KBM-7 (cell line): ENCODE results near the gene CRY1.
A peak's percentile ranks its signal among the peaks of the same experiment; 100 is the strongest.
"Not testable (repeated sequence)": the region's sequence is repeated elsewhere in the genome, so short reads cannot be mapped to it uniquely, and the experiment has no call there.

Experiments used
- DNase-seq: peaks from one replicate; pipeline ENCODE4 v3.0.0-alpha.2; 2015
- in situ Hi-C: fragments of 300-500 bp; cut with MboI; formaldehyde crosslinking; loops from 2 replicates; pipeline ENCODE4 v1.14.3; 2020; ENCODE audit warnings: low sequenced_read_pairs, low pct_unique_long_range_greater_than_20kb, mixed read lengths

The CRY1 gene

DNA sequence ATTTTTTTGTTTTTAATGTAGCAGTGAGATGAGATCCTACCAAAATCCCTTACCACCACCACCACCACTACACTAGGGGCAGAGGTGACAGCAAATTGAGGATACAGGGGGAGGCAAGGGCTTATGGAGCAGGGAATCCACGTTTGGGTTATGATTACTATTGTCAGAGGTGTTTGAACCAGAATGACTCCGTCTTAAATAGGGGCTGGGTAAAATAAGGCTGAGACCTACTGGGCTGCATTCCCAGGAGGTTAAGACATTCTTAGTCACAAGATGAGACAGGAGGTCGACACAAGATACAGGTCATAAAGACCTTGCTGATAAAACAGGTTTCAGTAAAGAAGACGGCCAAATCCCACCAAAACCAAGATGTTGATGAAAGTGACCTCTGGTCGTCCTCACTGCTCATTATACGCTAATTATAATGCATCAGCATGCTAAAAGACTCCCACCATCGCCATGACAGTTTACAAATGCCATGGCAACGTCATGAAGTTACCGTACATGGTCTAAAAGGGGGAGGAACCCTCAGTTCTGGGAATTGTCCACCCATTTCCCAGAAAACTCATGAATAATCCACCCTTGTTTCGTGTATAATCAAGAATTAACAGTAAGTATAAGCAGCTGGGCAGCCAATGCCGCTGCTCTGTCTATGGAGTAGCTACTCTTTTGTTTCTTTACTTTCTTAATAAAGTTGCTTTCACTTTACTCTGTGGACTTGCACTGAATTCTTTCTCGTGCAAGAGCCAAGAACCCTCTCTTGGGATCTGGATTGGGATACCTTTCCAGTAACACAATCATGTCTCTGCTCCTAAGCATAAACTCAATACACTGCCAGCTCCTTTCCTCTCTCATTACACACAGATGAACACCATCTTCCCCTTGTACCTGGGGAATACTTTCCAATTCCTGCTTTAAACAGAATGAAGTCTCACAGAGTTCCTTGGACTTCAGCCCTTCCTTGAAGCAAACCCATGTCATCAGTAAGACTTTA is 16.7 kb upstream of the CRY1 start:
- in situ Hi-C loops, result no loop called here
- no peak for DNase-seq

DNA sequence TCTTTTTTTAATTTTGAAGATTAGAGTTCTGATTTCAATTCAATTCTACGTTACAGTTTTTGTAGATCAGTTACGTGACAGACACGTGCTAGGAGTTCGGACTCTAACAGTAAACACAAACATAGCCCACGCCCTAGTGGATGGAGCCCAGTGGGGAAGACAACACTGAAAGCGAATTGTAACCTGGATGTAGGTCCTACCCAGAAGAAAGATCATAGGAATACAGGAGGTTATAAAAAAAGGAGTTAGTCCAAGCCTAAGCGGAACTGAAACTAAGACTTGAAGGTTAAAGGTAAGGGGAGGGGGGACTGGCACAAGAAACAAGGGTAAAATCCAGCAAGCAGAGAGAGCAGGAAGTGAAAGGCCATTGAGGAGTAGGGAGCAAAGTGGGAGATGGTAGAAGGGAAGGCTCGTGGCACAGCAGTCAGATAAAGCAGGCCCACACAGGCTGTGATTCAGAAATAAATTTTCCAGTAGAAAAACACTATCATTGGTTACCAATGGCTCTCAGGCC is 15.7 kb upstream of the CRY1 start:
- DNase-seq, result no peak

DNA sequence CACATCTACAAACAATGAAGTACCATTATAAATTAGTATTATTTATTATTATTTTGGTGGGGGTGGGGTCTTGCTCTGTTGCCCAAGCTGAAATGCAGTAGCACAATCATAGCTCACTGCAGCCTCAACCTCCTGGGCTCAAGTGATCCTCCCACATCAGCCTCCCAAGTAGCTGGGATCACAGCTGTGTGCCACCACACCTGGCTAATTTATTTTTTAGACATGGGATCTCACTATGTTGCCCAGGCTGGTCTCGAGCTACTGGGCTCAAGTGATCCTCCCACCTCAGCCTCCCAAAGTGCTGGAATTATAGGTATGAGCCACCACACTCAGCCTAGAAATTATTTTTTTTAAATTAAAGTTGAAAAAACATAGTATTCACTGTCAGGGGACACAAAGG is 15.0 kb upstream of the CRY1 start:
- DNase-seq, in situ Hi-C loops: not testable (repeated sequence)

More for the DNA sequence above, 15.7 kb upstream of the CRY1 start:
- in situ Hi-C loops, result no loop called here

DNA sequence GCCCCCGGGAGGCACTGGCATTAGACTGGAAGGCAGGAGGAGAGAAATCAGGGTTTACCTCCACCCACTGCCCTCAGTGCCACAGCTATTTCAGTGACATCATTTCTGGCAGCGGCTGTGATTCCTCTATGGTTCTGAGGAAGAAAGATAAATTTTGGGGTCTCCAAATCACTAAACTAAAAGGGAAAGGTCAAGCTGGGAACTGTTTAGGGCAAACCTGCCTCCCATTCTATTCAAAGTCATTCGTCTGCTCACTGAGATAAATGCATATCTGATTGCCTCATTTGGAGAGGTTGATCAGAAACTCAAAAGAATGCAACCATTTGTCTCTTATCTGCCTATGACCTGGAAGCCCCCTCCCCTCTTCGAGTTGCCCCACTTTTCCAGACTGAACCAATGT is 14.0 kb upstream of the CRY1 start:
- in situ Hi-C loops, result no loop called here
- no peak for DNase-seq

DNA sequence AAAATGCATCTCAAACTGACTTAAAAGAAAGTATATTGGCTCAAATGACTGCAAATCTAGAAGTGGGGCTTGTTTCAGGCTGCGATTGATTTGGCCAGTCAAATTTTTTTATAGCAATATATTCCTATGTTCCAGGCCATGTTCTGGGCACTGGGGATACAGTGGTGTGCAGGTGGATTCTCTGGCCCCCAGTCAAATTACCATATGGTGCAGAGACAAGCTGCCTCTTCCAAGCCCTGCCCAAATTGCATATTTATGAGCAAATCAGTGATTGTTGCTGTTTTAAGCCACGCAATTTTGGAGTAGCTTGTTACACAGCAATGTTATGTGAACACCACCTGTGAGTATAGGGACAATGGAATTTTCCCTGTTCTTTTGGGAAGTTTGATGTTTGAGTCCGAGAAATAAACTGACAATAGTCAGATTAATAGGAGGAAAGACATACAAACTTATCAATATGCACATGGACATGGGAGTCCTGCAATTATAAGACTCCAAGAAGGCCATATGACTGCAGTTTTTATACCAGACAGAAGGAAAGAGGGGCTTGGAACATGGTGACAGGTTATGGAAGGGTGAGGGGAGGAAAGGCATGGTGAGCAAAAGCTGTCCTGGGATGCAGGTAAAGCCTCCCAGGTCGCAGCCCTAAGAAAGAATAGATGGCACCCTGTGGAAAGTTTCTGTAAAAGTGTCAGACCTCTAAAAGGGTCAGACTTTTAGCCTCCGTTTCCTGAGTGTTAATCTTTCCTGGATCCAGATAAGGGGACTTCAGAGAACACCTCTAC is 13.1 kb upstream of the CRY1 start:
- in situ Hi-C loops, result no loop called here
- DNase-seq, result no peak

DNA sequence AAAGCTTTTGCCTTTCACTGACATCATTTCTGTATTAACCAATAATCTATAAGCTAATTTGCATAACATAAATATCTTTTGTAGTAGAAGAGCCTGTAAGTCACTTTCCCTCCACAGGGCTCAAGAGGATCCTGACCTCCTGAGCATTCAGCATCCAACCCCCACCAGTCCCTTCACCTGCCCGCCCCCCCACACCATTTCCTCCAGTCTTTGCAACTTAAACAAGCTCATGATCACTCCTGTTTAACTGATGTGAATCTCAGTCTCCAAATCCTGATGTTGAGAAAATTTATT is 12.0 kb upstream of the CRY1 start:
- DNase-seq, result no peak
- in situ Hi-C loops, result no loop called here

DNA sequence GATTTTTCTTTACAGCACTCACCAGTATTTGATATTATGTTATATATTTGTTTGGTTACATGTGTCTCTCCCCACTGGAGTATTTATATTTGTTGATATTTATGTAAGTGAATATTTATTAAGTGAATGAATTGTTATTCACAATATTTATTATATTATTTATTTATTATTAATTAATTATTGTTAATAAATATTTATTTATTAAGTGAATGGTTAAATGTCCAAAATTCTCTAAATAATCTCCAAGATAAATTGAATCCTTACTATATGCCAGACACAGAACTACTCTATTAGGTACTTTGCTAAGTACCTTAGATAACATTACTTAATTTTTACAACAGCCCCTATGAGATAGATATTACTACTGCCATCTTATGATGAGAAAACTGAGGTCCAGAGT is 10.2 kb upstream of the CRY1 start:
- in situ Hi-C loops, result no loop called here
- DNase-seq, result no peak

DNA sequence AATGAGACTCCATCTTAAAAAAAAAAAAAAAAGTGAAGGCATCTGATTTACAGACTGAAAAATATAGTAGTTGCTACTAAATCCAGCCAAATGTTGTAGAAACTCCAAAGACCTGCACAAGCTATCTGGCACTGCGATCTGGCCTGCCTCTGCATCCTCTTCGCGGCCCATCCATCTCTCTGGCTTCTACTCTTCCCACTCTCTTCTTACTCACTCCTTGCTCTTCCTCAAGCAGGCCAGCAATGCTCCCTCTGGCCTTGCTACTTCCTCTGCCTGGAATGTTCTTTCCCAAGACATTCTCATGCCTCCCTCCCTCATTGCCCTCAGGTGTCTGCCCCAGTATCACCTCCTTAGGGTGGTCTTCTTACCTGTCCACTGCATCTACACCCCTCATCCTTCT is 9.7 kb upstream of the CRY1 start:
- in situ Hi-C loops, result no loop called here
- no peak for DNase-seq

DNA sequence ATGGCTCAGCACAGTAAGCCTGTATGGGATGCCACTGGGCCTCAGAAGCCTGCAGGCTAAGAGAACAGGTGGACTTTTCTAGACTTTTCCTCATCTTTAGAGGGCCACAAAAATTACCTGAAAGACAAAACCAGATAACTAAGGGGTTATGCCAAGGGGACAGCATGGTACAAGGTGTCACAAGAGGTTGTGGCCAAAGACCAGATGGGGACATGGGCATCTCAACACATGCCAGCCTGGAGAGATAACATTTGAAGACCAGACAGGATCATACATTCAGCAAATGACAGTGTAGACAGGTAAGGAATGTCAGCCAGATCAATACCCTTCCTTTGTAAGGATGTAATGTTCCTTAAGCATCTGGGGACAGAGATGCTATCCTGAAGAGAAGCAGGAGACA is 8.9 kb upstream of the CRY1 start:
- in situ Hi-C loops, result no loop called here
- no peak for DNase-seq

DNA sequence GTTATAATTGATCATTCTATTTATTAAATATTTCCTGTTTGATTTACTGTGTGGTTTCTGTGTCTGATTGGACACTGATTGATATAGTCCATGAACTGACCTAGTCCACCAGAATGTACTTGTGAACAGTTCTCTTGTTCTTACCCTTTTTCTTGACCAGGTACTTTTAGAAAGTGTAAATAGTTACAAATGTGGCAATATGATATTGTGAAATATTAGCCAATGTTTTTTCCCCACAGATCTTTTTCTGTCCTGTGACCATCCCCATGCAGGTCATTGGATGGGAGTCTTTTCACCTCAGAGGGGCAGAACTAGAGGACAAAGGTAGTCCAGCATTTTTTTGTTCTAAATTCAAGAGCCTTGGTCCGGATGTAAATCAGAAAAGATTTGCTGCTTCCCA is 8.3 kb upstream of the CRY1 start:
- DNase-seq, result no peak
- in situ Hi-C loops, result no loop called here

DNA sequence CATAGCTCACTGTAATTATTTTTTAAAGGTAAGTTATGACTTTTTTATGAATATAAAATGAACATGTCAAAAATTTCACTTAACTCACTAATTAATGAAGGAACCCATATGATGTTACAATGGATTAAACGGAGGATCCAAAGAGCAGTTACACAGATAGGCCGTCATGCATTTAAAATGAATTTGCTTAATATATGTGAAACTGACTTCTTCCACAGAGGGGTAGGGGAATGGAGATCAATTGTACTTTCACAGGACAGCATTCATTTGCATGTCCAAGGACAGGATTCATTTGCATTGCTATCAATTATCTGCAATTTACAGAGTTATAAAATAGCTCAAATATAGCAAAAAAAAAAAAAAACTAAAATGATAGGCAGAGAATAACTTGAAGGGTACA is 6.6 kb upstream of the CRY1 start:
- no peak for DNase-seq
- in situ Hi-C loops, result no loop called here

DNA sequence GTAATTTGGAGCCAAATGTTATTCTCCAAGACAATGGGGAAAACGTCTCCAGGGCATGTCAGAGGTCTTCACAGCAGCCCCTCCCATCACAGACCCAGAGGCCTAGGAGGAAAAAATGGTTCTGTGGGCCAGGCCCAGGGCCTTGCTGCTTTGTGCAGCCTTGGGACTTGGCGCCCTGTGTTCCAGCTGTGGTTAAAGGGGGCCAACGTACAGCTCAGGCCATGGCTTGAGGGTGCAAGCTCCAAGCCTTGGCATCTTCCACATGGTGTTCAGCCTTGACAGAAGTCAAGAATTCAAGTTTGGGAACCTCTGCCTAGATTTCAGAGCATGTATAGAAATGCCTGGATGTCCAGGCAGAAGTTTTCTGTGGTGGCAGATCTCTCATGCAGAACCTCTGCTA is 3.2 kb upstream of the CRY1 start:
- no peak for DNase-seq
- in situ Hi-C loops, result no loop called here

DNA sequence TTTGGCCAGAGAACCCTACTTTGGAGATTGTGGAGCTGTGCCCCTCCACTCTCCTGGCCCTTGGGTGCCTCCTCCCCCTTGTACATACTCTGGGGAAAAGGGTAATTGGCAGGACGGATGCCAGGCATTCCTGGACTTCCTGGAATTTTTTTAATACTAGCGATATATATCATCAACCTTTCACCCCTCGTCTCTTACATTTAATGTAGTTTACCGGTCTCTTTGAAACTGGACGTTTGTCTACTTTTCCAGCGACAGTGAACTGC is 767 bp upstream of the CRY1 start:
- in situ Hi-C loops, result no loop called here
- no peak for DNase-seq

DNA sequence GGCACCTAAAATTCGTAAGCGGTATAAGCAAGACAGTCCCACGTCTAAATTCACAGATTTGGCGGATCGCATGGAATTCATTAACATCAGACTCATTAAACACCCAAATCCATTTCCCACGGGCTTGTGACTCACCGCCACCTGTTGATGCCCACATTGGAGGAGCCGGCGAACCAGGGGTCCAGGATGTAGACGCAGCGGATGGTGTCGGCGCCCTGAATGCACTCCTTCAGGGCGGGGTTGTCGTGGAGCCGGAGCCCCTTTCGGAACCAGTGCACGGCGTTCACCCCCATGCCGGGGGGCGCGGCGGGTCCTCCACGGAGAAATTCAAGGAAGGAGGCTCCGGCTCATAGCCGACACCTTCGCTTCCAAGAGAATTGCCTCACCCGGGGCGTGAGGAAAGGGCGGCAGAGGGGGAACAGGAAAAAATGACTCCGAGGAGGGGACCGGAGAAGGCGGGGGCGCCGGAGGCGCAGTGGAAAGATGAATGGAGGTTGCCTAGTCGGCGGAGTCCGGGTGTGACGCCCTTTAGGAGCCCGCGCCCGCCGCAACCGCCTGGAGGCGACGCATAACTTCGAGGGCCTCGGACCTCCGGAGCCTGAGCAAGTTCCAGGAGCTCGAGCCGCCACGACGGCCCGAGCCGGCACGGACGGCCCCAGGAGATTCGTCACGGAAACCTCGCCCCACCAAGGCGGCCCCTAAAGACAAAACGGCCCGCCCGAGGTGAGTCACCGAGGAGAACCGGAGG is 506 bp downstream of the CRY1 start:
- in situ Hi-C loops, result no loop called here
- DNase-seq, result peak; percentile 3

DNA sequence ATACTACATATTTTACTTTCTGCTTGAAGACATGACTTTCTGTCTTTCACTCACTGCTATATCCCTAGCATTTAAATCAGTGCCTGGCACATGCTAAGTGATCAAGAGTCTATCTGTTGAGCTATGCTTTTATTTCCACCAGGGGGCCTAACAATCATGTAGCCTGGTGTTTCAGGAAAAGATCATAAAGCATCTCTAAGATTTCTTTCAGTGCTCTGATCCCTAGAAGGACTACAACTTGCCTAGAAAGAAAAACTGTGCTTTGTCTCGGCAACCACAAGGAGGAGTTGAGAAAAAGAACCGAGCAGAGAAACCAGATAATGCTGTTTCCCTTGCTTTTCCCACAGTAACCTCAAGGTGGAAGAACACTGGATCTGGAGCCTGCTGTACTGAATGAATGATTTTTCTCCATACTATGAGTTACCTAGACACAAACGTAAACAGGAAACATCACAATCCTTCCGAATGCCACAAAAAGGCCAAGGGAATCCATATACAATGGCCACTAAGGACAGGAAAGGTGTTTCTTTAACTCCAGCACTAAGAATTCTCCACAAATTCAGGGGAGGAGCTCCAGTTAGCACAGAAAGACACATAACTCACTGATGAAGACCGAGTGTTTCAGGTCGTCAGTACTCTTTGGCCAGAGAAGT is 1.2 kb downstream of the CRY1 start:
- in situ Hi-C loops, result no loop called here
- peak; percentile 88 for DNase-seq

DNA sequence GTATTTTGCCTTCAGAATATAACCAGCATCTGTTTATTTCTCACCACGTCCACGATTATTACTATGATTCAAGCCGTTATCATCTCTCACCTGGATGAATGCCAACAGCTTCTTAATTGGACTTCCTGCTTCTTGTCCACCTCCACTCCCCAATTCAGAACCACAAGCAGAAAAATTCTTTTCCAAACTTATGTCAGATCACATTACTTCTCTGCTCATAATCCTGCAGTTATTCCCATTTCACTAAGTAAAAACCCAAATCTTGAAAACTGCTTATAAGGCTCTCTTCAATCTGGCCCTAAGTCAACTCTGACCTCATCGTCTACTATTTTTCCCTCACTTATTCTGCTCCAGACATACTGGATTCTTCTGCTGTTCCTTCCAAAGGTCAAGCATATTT is 2.0 kb downstream of the CRY1 start:
- no peak for DNase-seq
- in situ Hi-C loops, result no loop called here

DNA sequence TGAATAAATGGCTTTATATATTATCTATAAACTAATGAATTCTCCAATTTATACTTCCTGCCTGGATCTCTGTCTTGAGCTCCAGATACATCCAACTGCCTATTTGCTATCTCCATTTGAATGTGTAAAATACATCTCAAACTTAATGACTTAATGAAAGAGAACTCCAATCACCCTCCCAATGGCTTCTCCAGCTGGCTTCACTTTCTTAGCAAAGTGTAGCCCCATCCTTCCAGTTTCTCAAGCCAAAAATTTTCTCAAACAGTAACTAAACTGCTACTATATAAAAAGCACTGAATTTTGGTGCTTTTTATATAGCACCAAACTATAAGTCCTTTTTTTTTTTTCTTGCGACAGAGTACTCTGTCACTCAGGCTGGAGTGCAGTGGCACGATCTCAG is 2.6 kb downstream of the CRY1 start:
- in situ Hi-C loops, result no loop called here
- no peak for DNase-seq

DNA sequence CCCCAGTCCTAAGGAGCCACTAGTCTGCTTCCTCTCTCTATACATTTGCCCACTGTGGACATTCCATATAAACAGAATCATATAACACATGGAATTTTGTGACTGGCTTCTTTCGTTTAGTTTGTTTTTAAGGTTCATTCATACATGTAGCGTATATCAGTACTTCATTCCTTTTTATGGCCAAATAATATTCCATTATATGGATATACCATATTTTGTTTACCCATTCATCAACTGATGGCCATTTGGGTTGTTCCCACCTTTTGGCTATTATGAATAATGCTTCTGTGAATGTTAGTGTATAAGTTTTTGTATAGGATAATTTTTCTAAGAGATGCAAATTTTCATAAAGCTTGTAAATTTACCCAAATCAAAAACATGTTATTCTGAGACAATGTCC is 4.4 kb downstream of the CRY1 start:
- no peak for DNase-seq
- in situ Hi-C loops, result no loop called here

DNA sequence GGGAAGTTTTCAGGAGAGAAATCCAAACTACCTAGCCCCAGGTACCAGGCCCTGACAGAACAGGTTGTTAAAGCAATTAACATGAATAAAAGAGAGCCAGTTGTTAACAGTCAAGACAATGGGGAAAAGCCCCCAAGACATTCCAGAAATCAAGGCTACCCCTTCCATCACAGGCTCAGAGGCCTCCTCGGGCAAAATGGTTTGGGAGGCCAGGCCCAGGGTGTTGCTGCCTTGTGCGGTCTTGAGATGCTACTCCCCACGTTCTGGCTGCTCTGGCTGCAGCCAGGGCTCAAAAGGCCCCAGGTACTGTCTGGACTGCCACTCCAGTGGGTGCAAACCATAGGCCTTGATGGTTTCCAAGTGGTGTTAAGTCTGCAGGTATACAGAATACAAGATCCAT is 7.0 kb downstream of the CRY1 start:
- in situ Hi-C loops, result no loop called here
- DNase-seq, result no peak

DNA sequence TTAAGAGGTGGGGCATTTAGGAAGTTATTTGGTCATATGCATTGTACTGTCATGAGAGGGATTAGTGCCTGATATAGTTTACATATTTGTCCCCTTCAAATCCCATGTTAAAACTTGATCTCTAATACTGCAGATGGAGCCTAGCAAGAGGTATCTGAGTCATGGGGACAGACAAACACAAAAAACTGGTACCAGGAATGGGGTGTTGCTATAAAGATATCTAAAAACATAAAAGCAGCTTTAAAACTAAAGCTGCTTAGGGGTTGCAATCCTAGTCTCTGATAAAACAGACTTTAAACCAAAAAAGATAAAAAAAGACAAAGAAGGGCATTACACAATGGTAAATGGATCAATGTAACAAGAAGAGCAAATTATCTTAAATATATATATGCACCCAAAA is 11.6 kb downstream of the CRY1 start:
- in situ Hi-C loops, result no loop called here
- no peak for DNase-seq
